ENCODE data around the gene MSMO1.
"Not testable (repeated sequence)": the region's sequence is repeated elsewhere in the genome, so short reads cannot be mapped to it uniquely, and the experiment has no call there.

Gene MSMO1

DNA sequence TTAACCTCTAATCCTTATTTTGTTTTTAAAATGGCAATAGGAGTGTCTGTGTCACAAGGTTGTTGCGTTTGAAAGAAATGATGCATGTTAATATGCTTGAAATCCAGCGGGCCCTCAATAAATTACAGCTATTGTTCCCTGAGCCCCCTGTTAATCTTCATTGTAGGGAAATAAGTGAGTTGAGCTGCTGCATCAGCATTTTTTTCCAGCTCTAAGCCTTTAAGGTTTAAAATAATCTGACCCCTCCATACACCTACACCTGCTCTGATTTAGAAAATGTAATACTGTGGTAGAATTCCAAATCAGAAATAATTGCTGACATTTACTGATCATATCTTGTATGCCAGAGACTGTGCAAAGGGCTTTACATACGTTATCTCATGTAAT, 2.6 kb upstream of the MSMO1 start:
- no peak for DNase-seq

DNA sequence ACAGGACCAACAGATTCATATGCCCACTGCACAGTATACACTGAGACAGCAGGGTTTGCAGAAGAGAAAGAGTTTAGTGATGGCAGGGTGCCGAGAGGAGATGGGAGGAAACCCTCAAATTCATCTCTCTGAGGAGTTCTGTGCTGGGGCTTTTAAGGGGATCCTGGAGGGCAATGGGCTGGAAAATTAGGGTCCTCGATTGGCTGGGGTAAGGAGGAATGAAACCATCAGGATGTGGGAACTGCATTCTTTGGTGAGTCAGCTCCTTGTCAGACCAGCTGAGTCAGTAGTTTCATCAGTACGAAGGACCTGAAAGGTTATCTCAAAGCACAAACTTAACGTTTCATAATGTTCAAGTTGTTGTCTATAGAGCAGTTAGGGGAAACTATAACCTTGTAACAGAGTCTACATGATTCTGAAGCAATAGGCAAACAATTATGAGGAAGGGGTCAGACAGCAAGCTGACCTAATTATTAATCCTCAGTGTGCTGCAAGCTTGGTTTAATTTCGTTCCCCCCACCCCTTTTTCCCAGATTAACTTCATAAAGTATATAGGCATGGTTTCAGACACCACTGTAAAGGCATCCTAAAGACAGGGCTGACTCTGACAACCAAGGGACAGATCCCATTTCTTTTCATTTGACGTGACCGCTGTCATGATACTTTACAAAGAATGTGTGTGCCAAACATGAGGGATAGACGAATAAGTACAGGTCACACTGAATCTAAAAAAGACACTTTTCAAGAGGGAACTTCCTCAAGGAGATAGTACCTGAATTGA, 1.5 kb upstream of the MSMO1 start:
- DNase-seq: peak; percentile 22

DNA sequence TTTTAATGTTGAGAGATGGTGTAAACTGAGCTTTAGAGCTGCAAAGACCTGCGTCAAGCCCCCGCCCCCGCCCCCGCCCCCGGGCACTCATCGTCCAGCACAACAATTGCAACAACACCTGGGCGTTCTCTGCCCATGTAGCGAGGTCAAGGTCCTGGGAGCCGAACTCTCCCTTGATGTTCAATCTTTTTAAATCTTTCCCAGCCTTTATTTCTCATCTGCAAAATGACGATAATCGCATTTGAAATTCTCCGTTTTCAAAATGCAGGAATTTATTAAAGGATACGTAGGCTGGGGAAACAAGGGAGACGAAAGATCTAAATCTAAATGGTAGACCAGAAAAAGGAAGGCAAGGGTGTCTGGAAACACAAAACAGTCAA, 648 bp upstream of the MSMO1 start:
- DNase-seq: no peak

DNA sequence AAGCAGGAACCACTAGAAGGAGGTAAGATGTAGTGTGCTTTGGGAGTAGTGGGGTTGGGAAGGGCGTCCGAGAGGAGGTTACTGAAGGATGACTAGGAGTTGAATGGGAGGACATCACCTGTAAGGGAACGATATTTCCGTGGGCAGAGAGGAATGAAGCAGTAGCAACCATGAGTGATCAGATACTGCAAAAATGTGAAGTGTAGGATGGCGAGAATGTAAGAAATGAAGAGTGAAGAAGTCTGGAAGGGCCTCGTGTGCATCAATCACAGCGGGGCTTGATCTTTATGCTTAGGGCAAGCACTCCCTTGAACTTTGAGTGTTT, 594 bp downstream of the MSMO1 start:
- DNase-seq: no peak

DNA sequence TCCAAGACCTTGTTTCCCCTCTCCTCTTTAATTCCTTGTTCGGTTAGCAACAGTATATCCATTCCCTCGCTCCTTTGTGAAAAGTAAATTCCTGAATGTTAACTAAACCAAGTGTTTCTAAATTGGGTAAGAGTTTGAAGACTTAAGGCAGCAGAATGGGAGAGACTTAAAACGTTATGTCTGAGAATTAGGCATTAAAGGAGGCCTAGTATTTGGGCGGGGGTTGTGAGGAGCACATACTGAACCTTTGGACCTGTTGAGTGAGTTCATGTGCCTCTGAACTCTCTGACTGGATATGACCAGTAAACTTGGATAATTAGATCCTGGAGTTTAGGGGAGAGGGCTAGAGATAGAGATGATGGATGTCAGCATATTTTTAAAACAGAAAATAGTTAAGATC, 1.2 kb downstream of the MSMO1 start:
- no peak for DNase-seq

DNA sequence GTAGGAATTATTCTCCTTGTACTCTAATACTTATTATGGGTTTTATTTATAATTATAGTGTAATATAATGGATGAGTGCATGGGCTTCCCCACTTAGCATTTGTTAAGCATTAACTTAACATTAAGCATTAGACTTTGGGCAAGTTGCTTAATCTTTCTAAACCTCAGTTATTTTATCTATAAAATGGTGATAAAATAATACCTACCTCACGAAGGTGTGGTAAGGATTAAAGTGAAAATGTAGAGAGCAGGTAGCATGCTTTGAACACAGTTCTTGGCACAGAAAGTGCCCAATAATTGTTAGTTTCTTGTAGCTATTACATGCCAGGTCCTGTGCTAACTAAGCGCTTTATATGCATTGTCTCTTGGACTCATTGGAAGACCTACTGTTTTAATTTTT, 2.6 kb downstream of the MSMO1 start:
- DNase-seq: no peak

DNA sequence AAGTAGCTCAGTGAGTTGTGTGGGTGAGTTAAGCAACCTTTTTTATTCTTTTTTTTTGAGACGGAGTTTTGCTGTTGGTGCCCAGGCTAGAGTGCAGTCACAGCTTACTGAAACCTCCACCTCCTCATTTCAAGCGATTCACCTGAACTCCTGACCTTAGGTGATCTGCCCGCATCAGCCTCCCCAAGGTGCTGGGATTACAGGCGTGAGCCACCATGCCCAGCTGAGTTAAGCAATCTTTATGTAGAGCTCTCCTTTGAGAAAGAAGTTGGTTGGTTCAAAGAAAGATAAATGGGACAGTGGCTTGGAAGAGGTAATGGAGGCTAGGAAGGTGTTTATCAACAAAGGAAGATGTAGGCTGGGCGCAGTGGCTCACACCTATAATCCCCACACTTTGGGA, 3.2 kb downstream of the MSMO1 start:
- no peak for DNase-seq

DNA sequence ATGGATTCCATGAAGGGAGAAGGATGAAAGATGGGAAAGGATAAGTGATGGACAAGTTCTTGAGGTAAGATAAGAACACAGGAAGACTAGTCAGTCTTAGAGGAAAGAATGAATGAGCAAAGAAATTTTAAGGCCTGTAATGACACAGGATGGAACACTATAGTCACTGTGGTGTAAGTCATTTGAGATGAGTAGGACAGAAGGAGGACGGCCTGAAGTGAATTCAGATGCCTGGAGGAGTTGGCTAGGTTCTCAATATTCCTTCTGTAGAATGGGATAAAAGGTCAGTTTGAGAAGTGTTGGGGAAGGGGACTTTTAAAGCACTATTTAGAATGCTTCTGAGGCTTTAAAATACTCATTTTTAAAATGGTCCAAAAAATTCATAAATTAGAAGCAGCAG, 3.9 kb downstream of the MSMO1 start:
- no peak for DNase-seq

DNA sequence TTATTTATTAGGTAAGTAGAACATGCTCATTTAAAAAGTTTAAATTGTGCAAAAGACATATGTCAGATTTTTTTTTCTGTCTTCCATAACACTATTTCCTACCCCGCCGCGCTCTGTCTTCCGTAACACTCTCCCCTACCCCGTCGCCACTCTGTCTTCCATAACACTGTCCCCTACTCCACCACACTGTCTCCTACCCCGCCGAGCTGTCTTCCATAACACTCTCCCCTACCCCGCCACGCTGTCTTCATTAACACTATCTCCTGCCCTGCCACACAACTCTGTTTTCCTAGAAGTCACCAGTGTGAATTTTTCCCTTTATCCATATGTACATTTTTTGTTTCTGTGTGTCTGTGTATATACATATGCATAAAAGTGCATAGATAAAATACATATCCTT, 4.4 kb downstream of the MSMO1 start:
- no peak for DNase-seq

DNA sequence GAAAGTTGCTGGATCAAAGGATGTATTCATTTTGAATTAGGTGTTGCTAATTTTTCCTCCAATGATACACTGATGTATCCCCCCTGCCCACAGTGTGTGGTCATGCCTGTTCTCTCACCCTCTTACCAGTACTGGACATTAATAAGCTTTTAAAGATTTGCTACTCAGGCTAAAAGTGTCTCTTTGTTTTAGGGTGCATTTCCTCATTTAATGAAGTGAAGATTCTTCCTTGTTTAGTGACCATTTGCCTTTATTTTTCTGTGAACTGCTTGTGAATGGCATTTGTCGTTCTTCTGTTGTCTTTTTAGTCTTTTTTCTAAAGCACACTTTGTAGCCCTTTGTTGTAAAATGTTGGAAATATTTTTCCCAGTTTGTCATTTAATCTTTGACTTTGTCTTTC, 5.0 kb downstream of the MSMO1 start:
- no peak for DNase-seq

DNA sequence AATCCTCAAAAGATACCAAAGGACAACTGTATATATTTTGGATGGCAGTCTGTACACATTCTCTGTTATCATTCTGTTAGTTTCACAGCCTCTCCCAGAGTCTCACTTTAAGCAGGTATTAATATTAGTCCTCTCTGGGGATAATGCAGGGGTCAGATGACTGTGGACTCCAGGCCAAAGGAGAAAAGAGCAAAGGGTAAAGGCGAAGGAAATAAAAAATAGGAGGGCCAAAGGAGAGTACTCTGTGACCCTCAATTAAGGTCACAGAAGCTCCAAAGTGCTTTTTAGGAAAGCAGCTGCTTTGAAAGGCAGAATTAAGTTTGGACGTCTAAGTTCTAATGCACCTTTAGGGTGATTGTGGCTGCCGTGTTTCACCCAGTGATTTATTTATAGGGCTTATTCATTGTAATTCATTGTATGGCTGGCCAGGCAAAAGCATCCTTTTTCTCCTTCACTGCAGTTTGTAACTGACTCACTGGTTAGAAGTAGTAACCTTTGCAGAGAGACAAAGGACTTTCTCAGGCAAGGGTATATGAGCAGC, 7.8 kb downstream of the MSMO1 start:
- DNase-seq: no peak

DNA sequence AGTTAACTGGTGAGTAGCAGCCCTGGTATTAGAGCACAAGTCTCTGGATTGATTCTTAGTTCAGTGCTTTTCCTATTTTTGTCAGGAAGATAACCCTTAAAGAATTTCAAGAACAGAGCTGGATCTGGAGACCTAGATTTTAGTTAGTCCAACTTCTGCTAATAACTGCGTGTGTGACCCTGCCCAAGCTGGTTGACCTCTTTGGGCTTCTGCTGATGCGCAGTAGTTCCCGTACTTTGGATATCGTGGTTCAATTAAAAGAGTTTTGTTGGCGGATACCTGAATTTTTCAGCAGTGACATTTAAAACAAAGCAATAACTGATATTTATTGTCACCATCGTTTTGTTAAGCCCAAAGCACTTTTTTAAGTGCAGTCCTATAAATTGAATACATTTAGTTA, 9.3 kb downstream of the MSMO1 start:
- no peak for DNase-seq

DNA sequence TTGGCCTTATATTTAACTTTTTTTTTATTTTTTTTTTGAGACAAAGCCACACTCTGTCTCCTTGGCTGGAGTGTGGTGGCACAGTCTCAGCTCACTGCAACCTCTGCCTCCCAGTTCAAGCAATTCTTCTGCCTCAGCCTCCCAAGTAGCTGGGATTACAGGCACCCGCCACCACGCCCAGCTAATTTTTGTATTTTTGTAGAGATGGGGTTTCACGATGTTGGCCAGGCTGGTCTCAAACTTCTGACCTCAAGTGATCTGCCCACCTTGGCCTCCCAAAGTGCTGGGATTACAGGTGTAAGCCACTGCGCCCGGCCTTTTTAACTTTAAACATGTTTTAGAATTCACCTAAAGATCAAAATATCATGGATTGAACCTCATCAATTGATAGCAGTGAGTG, 14.9 kb downstream of the MSMO1 start:
- DNase-seq: not testable (repeated sequence)

DNA sequence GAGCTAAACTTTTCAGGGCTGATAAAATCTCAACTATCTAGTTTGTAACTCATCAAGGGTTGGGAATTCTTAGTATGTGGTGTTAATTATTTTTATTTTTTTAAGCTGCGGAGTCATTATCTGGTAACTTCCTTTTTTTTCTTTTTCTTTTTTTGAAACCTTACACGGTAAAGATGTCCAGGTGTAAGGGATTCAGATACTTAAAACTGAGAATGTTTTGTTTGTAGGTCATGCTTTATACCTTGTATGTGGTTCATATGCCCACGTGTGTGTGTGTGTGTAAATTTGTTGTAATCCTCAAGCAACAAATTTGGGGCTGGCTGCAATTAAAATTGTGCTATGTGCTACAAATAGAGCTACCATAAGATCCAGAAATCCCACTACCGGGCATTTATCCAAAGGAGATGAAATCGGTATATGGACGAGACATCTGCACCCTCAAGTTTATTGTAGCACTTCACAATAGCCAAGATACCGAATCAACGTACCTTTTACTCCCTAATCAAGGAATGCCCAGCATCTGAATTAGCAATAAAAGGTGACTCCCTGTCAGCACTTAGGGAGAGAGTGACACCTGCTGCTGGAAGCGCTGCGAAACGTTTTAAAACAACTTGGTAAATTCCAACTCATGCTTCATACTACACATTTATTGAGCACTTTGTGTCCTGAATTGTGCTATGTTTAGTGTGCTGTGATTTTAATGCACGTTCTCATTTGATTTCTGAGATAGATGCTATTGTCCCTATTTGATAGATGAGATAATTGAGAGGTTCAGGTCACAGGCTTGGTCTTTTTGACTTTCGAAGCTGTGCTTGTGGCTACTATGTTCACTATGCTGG, 16.1 kb downstream of the MSMO1 start:
- no peak for DNase-seq

DNA sequence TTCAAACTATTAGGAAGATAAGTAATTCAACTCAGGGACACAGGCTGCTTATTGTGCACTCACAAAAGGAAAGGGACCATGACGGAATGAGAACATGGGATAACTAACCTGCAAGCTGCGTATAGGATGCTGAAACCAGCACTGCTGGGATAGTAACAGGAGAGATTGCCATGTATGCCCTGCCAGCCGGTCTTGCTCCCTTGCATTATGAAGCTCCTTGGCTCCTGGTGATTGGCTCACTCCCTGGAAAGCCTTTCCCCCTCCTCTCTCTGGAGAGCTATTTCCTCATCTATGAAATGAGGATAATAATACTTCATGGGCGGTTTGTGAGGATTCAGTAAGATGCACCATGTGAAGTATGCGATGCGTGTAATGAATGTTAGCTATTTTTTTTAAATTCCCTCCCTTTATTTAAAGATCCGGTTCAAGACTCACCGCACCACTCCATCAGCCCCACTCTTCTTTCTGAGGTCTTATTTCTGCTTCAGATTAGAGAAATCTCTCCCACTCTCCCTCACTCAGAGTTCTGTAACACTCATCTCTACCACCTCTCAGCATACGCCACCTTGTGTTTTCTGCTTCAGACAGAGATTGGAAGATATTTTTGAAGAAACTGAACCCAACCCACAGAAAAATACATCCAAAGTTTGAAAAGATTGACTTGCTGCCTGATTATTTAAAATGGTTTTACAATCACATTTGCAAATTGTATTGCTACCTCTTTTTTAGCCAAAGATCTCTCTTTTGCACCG, 18.4 kb downstream of the MSMO1 start:
- no peak for DNase-seq

DNA sequence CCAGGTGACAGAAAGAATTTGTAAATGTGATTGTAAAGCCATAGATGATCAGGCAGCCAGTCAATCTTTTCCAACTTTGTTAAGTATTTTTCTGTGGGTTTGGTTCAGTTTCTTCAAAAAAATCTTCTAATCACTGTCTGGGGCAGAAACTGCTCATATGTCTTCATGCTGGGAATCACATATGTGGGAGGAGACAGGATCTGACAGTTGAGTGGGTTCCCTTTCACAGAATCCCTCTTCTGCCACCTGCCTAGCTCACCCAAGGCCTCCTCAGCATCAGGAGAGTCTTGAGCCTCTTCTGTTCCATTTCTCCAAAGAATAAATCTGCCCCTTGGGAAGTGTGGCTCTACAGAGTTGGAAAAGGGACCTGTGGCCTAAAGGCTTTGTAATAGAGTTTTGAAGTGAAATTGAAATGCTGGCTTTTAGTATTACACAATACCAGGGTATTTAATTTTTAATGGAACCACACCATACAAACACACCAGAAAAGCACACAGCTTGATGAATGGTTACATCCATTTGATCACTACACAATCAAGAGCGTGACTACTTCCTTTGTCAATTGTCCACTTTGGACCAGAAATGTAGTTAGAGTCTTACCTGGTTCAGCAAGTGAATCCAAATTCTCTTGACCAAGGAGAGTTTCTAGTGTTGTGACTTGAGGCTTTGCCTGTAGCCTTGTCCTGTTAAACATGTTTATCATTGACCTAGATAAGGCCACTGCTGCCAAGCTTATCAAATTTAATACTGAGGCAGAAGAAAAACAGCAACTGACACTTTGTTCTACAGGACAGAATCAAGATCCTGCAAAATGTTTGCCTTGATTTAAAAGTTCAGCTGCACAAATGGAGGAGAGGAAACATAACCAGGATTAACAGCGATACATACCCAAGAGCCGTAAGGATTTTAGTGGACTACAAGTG, 20.4 kb downstream of the MSMO1 start:
- no peak for DNase-seq

DNA sequence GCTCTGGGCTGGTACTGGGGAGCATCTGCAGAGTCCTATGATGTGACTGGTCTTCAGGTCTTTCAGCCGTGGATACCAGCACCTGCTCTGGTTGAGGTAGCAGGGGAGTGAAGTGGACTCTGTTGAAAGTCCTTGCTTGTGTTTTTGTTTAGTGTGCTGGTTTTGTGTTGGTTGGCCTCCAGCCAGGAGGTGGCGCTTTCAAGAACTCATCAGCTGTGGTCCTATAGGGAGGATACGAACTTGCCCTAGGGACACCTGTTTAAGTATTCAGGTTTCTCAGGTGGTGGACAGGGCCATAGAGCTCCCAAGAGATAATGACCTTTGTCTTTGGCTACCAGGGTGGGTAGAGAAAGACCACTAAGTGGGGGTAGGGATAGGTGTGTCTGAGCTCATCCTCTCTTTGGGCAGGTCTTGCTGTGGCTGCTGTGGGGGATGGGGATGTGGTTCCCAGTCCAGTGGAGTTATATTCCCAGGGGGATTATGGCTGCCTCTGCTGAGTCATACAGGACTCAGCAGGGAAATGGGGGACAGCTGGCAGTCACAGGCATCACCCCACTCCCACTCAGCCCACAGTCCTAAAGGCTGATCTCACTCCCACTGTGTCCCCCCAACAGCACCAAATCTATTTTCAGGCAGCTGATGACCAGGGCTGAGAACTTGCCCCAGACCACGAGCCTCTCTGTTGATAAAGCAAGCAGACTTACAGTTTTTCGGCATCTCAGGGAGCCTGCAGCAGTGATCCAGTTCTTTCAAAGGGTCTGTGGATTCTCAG, 24.1 kb downstream of the MSMO1 start:
- no peak for DNase-seq

DNA sequence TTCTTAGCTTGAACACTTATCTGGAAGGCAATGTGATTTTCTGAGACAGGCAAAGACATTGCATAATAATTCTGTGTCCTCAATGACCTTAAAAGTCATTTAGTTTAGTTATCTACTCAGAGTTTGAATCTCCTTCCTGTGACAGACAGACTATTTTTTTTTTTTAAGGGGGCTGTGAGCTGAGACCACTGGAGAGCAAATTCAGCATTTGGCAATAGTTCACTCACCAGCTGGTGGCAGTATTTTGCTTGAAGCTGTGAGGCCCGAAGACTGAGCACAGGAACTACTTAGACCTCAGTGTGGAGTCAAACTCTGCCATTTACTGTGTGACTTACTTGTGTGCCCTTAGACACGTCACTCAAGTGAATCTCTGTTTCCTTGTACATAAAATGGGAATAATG, 28.4 kb downstream of the MSMO1 start:
- DNase-seq: no peak

DNA sequence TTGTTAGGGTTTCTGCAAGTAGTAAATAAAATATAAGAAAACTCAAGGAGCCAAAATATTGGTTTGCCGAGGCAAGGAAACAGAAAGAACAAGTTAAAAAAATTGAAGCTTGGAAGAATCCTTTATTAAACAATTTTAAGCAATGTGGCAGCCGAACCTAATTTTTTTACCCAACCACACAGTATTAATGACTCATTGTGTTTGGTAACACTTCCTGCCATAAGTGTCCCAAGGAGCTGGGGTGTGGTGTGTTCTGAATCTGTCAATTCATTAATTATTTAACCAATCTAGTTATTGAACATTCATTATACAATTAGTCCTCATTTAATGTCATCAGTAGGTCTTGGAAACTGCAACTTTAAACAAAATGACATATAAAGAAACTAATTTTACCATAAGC, 32.0 kb downstream of the MSMO1 start:
- no peak for DNase-seq

DNA sequence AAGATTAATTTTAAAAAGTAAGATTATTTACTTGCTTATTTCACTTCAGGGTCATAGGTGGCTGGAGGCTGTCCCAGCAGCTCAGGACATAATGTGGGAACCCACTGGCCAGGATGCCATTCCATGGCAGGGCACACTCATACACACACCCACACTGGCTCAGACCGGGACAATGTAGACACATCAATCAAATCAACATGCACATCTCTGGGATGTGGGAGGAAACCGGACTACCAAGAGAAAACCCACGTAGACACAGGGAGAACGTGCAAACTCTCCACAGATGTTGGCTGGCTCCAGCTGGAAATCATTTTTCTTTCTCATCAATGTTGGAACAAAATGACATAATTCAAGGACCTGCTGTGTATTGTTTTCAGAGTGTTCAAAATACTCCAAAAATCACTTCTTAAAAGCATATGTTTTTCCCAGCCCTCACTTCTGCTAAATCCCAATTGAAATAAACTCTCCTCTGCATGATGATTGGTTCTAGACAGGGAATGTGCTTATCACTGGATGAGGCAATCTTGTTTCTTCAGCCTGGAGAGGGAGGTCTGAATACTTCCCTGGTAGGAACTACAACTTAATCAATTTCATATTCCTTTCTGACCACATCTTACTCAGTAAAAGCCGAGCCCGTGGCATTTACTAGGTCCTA, 32.7 kb downstream of the MSMO1 start:
- no peak for DNase-seq

DNA sequence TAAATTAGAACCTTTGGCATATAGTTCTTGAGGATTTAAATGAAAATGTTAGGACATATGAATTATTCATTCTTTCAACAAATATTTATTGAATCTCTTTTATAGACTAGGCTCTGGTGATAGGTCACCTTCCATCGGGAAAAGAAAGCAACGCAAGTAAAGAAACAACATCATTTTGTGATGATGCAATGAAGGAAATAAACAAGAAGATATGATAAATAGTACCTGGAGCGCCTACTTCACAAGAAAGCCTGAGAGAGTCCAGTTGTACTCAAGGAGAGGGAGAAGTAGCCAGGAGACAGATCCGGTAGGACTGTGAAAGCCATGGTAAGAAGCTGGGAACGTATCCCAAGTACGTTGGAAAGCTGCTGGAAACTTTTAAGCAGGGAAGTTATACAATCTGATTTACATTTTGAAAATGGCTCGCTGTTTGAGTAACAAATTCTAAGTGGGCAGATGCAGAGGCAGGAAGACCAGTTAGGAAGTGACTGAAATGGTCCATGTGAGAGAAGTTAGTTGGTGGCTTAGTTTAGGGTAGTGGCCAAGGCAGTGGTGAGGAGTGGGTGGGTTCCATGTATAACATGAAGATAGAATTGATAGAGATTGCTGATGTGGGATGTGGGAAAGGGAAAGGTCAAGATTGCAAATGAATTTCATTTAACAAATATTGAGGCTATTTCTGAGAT, 33.7 kb downstream of the MSMO1 start:
- DNase-seq: no peak

Measured in GF-D8 (cell line).